Amniotic epithelial cell (primary cell): ENCODE measurements around the gene SMOC1.

Experiments used
- DNase-seq: peaks from one replicate; pipeline ENCODE4 v3.0.0-alpha.2; 2010; ENCODE audit warnings: low read depth

The SMOC1 gene

GRCh38 chr14:69863083-69863482 is 16.1 kb upstream of the SMOC1 start:
- no peak for DNase-seq

GRCh38 chr14:69865701-69866365 is 13.4 kb upstream of the SMOC1 start:
- DNase-seq = no peak

- no peak for DNase-seq
These were observed 10.8 kb upstream of the SMOC1 start for GRCh38 chr14:69868363-69868963.

- no peak for DNase-seq
These were observed 8.6 kb upstream of the SMOC1 start for GRCh38 chr14:69870613-69871012.

- DNase-seq = peak; percentile 41
These were observed 5.1 kb upstream of the SMOC1 start for GRCh38 chr14:69873877-69874780.

- no peak for DNase-seq
These were observed 2.9 kb upstream of the SMOC1 start for GRCh38 chr14:69876221-69876847.

- DNase-seq = no peak
These were observed 2.3 kb upstream of the SMOC1 start for GRCh38 chr14:69876848-69877306.

GRCh38 chr14:69877492-69877891 is 1.7 kb upstream of the SMOC1 start:
- DNase-seq = peak; percentile 19

- no peak for DNase-seq
These were observed 965 bp upstream of the SMOC1 start for GRCh38 chr14:69878251-69878650.

- DNase-seq = no peak
These were observed 850 bp downstream of the SMOC1 start for GRCh38 chr14:69880044-69880487.

GRCh38 chr14:69880893-69881292 is 1.7 kb downstream of the SMOC1 start:
- no peak for DNase-seq

GRCh38 chr14:69882116-69882864 is 3.1 kb downstream of the SMOC1 start:
- no peak for DNase-seq

- no peak for DNase-seq
These were observed 3.7 kb downstream of the SMOC1 start for GRCh38 chr14:69882915-69883314.

GRCh38 chr14:69886453-69887242 is 7.4 kb downstream of the SMOC1 start:
- peak; percentile 24 for DNase-seq

- no peak for DNase-seq
These were observed 8.8 kb downstream of the SMOC1 start for GRCh38 chr14:69887740-69888657.

GRCh38 chr14:69891422-69891821 is 12.2 kb downstream of the SMOC1 start:
- no peak for DNase-seq

GRCh38 chr14:69895109-69895508 is 15.9 kb downstream of the SMOC1 start:
- DNase-seq = no peak

GRCh38 chr14:69896080-69896479 is 16.9 kb downstream of the SMOC1 start:
- DNase-seq = no peak

GRCh38 chr14:69896972-69897371 is 17.8 kb downstream of the SMOC1 start:
- DNase-seq = no peak

- no peak for DNase-seq
These were observed 21.4 kb downstream of the SMOC1 start for GRCh38 chr14:69900603-69901002.
